SH-SY5Y (cell line): ENCODE data around the gene SOX18.

Source experiments
- GATA2 ChIP-seq: IDR thresholded peaks from 2 replicates; pipeline ENCODE4 v1.6.1; 2011; ENCODE audit warnings: mild to moderate bottlenecking, low read depth, low read length
- GATA3 ChIP-seq: IDR thresholded peaks from 2 replicates; pipeline ENCODE4 v1.6.1; 2011; ENCODE audit warnings: low read depth, mild to moderate bottlenecking, low read length, moderate library complexity

DNA sequence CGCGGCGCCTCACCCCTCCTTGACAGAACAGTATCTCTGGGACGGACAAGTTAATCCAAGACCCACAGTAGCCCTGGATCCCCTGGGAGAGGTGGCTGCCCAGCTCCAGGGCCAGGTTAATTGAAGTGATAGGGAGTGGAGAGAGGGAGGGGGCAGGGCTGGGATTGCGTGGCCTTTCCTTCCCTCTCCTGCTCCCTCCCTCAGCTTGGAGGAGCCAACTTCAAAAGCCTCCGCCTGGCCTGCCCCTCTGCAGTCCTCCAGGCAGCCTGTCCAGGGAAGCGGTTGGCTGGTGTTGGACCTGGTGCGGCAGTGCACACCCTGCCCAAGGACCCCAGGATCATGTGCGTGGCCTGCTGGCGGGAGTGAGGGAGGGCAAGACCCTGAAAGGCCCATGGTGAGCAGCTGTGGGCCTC is 13.5 kb downstream of the SOX18 start, which contains the start of gene C20orf204:
- no peak for TF ChIP-seq GATA2
- TF ChIP-seq GATA3 = no peak
